Osteoblast (primary cell): ENCODE measurements around the gene USP34. TPM values are rescaled to one million over a fixed set of nuclear protein-coding genes. Genes with fewer than 3 reads are reported as not detected.
"Not testable (repeated sequence)": the region's sequence is repeated elsewhere in the genome, so short reads cannot be mapped to it uniquely, and the experiment has no call there.

Source experiments
- DNase-seq: peaks from one replicate; pipeline ENCODE4 v3.0.0; 2011; ENCODE audit warnings: low spot score, mixed read lengths; ENCODE audit not compliant: insufficient read length; ENCODE audit errors: missing footprints
- H2AFZ ChIP-seq: 2 replicates; pipeline ENCODE4 v1.6.0; 2011; ENCODE audit warnings: mild to moderate bottlenecking, low read length
- H3K27ac ChIP-seq: 2 replicates; pipeline ENCODE4 v1.5.1; 2011; ENCODE audit warnings: mild to moderate bottlenecking, low read depth, low read length, moderate library complexity
- H3K27me3 ChIP-seq: 2 replicates; pipeline ENCODE4 v1.6.0; 2012; ENCODE audit warnings: mild to moderate bottlenecking, control low read depth, inconsistent platforms, low read length, moderate library complexity; ENCODE audit not compliant: insufficient read depth
- H3K36me3 ChIP-seq: 2 replicates; pipeline ENCODE4 v1.5.1; 2011; ENCODE audit warnings: mild to moderate bottlenecking, low read length, control low read depth, moderate library complexity; ENCODE audit not compliant: insufficient read depth
- H3K4me1 ChIP-seq: 2 replicates; pipeline ENCODE4 v1.5.1; 2011; ENCODE audit warnings: mild to moderate bottlenecking, low read length, control low read depth, moderate library complexity; ENCODE audit not compliant: insufficient read depth
- H3K4me2 ChIP-seq: 2 replicates; pipeline ENCODE4 v1.6.0; 2011; ENCODE audit warnings: mild to moderate bottlenecking, low read length; ENCODE audit not compliant: insufficient read depth
- H3K4me3 ChIP-seq: fragments of 200-600 bp; sonication (generic); 3 replicates; pipeline ENCODE4 v1.5.1; 2012; ENCODE audit warnings: mild to moderate bottlenecking, low read length, inconsistent platforms; ENCODE audit not compliant: insufficient read depth
- H3K79me2 ChIP-seq: 2 replicates; pipeline ENCODE4 v1.6.0; 2012; ENCODE audit warnings: mild to moderate bottlenecking, low read length, control low read depth, inconsistent platforms; ENCODE audit not compliant: insufficient read depth
- H3K9me3 ChIP-seq: 2 replicates; pipeline ENCODE4 v1.5.1; 2011; ENCODE audit warnings: low read depth, low read length, control low read depth
- H4K20me1 ChIP-seq: 2 replicates; pipeline ENCODE4 v1.6.0; 2012; ENCODE audit warnings: mild to moderate bottlenecking, low read length, control low read depth; ENCODE audit not compliant: insufficient read depth
- CTCF ChIP-seq: IDR thresholded peaks from 2 replicates; pipeline ENCODE4 v1.5.1; 2011; ENCODE audit warnings: mild to moderate bottlenecking, low read depth, low read length, moderate library complexity; ENCODE audit errors: extremely low read depth
- total RNA-seq: library from RNA; depleted of rRNA; stranded (reverse); fragments of >200 nt; gene quantifications from 2 replicates; pipeline ENCODE4 v1.2.3, GENCODE V29; 2012

The USP34 gene
- total RNA-seq, 1 donor: 152 TPM

- Histone ChIP-seq H3K4me2 (no peak overlapping the region), H3K4me3 (no peak overlapping the region), H3K9me3 (no peaks in the 10 kb centered on the region), H3K36me3 (peaks cover 35% of the 10 kb centered on the region), H2AFZ (no peak overlapping the region), H3K79me2 (no peaks in the 10 kb centered on the region), H4K20me1 (no peaks in the 10 kb centered on the region), H3K27me3 (no peaks in the 10 kb centered on the region), H3K4me1 (no peaks in the 10 kb centered on the region), H3K27ac (no peak overlapping the region)
- peak; percentile 68 for DNase-seq
- TF ChIP-seq CTCF: no peak
Observed at GRCh38 chr2:61165946-61166345, 304.9 kb downstream of the USP34 start.

GRCh38 chr2:61165082-61165481, 305.8 kb downstream of the USP34 start:
- not testable (repeated sequence) for DNase-seq, H3K4me1 ChIP-seq, H3K4me3 ChIP-seq, H3K79me2 ChIP-seq, H2AFZ ChIP-seq, H3K4me2 ChIP-seq, H3K9me3 ChIP-seq, H4K20me1 ChIP-seq, H3K27ac ChIP-seq, H3K27me3 ChIP-seq
- peaks cover 35% of the 10 kb centered on the region for H3K36me3 ChIP-seq

- Histone ChIP-seq H3K36me3 (peaks cover 44% of the 10 kb centered on the region), H3K27me3 (no peaks in the 10 kb centered on the region), H4K20me1 (no peaks in the 10 kb centered on the region), H2AFZ (no peak overlapping the region), H3K27ac (no peak overlapping the region), H3K4me3 (no peak overlapping the region), H3K9me3 (no peaks in the 10 kb centered on the region), H3K79me2 (no peaks in the 10 kb centered on the region), H3K4me2 (no peak overlapping the region), H3K4me1 (no peaks in the 10 kb centered on the region)
- TF ChIP-seq CTCF: no peak
- DNase-seq: no peak
Observed at GRCh38 chr2:61162721-61163120, 308.2 kb downstream of the USP34 start.

- Histone ChIP-seq H3K4me1 (no peaks in the 10 kb centered on the region), H3K9me3 (no peaks in the 10 kb centered on the region), H3K4me2 (no peak within 1 kb of the TSS), H3K4me3 (no peak within 1 kb of the TSS), H3K79me2 (no peaks in the 10 kb centered on the region), H2AFZ (no peak within 1 kb of the TSS), H4K20me1 (no peaks in the 10 kb centered on the region), H3K27ac (no peak within 1 kb of the TSS), H3K36me3 (peaks cover 43% of the 10 kb centered on the region), H3K27me3 (no peaks in the 10 kb centered on the region)
- no peak for TF ChIP-seq CTCF
- DNase-seq: no peak
Observed at GRCh38 chr2:61161888-61162287, 309.0 kb downstream of the USP34 start, which contains the start of gene C2orf74. Gene C2orf74, plus strand, starts transcription at chr2:61162188. Its CDS starts 327 bp downstream, at chr2:61162515.
